Raji (cell line): ENCODE results near the gene NFKBIZ.
A peak's percentile ranks its signal among the peaks of the same experiment; 100 is the strongest.

Source experiments
- POLR2A ChIP-seq: IDR thresholded peaks from 2 replicates; pipeline ENCODE4 v1.6.1; 2011; ENCODE audit warnings: low read depth, low read length, control low read depth; ENCODE audit not compliant: insufficient read depth

The NFKBIZ gene, protein sequence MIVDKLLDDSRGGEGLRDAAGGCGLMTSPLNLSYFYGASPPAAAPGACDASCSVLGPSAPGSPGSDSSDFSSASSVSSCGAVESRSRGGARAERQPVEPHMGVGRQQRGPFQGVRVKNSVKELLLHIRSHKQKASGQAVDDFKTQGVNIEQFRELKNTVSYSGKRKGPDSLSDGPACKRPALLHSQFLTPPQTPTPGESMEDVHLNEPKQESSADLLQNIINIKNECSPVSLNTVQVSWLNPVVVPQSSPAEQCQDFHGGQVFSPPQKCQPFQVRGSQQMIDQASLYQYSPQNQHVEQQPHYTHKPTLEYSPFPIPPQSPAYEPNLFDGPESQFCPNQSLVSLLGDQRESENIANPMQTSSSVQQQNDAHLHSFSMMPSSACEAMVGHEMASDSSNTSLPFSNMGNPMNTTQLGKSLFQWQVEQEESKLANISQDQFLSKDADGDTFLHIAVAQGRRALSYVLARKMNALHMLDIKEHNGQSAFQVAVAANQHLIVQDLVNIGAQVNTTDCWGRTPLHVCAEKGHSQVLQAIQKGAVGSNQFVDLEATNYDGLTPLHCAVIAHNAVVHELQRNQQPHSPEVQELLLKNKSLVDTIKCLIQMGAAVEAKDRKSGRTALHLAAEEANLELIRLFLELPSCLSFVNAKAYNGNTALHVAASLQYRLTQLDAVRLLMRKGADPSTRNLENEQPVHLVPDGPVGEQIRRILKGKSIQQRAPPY

DNA sequence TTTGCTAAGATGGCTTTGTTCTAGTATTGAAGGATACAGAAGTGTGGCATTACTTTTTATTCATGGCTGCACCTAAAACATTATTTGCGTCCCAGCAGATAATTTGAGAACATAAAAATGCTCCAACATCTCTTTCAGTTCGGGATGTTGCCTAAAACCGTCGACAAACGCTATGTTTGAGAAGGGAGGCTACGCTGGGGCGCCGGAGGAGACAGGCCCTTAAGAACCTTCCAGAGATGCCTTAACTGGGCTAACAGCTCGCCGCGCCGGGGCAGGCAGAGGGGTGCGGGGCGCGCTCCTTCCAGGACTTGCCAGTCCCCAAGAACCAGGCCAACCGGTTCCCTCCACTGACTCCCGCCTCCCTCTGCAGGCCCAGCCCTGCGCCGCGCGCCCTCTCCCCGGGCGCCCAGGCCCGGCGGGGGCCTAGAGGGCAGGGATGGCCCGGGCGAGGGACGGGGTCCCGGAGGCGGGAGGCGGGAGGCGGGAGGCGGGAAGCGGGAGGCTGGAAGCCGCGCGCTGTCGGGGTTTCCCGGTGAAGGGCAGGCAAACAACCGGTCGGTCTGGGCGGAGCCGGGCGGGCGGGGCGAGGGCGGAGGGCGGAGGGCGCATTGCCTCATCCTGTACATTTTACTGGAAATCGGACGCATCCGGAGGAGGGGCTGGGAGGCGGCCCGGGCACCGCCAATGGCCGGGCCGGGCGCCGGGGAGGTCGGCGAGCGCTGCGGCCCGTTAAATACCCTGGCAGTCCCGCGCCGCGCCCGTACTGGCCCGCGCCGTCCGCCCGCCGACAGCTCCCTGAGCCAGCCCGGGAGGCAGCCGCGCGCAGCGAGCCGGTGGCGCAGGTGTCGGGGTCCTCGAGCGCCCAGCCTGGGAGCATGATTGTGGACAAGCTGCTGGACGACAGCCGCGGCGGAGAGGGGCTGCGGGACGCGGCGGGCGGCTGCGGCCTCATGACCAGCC is at the start of gene NFKBIZ:
NFKBIZ (plus strand) TSS at position 761 of the 960 bp plus-strand sequence; CDS start at position 876, 115 bp downstream.
- TF ChIP-seq POLR2A, result peak; percentile 95

DNA sequence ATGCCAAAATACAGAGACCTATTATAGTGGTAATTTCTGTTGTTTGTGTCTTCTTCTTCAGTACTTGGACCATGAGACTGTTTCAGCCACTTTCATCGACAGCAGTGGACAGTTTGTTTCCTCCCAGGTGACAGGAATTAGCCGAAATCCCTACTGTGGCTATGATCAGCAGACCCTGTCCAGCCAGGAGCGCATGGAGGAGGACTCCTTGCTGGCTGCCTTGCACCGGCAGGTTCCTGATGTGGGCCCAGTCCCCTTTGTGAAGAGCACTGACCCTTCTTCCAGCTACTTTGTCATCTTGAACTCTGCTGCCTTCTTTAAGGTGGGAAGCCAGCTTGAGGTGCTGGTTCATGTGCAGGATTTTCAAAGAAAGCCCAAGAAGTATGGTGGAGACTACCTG is 48.1 kb upstream of the NFKBIZ start:
- TF ChIP-seq POLR2A, result no peak

DNA sequence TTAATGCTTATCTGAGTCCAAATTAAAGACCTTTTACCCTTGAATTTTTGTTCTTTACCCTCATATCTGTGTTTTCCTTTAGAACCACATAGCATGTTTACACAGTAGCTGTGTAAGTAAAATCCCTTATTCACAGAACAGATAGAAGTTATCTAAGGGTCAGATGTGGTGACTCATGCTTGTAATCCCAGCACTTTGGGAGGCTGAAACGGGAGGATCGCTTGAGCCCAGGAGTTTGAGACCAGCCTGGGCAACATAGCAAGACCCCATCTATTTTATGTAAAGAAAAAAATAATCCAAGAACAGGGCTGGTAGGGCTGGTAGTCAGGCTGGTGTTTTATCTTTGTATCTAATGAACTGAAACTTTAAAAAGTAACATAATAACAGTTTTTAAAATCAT is 47.1 kb upstream of the NFKBIZ start:
- TF ChIP-seq POLR2A, result no peak

DNA sequence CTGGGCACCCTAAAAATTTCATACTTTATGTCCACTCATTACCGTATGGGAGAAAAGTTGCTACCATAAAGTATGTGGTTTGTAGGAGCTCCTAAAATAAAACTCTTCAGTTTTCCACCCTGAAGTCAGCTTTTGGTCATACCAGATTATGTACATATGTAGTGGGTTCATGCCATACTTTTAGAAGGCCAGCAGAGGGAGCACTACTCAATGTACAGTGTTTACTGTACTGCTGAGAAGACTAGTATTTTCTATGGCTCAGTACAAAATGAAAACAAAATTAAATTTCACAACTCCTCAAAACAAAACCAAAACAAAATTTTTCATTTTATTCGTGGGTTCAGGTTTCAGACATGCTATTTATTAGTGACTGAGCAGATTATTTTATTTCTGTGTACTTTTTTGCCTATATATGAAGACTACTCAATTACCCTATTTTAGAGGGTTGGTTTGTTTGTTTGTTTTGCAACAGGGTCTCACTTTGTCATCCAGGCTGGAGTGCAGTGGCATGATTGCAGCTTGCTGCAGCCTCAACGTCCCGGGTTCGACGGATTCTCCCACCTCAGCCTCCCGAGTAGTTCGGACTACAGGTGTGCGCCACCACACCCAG is 46.0 kb upstream of the NFKBIZ start:
- no peak for TF ChIP-seq POLR2A

DNA sequence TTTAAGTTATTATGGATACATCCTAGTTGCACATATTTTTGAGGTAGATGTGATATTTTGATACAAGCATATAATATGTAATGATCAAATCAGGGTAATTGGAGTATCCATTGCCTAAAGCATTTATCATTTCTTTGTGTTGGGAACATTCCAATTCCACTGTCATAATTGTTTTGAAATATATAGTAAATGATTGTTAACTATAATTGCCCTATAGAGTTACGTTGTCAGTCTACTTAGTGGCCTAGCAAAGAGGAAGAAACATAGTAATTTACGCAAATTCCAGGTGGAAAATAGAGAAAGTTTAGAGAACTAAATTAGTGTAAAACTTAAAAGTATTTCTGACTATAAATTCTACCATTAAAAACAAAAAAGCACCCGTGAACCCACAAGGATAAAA is 45.4 kb upstream of the NFKBIZ start:
- TF ChIP-seq POLR2A, result no peak

- no peak for TF ChIP-seq POLR2A
These were observed 42.8 kb upstream of the NFKBIZ start for GRCh38 chr3:101806491-101806890.

- TF ChIP-seq POLR2A, result no peak
These were observed 41.4 kb upstream of the NFKBIZ start for GRCh38 chr3:101807888-101808287.

DNA sequence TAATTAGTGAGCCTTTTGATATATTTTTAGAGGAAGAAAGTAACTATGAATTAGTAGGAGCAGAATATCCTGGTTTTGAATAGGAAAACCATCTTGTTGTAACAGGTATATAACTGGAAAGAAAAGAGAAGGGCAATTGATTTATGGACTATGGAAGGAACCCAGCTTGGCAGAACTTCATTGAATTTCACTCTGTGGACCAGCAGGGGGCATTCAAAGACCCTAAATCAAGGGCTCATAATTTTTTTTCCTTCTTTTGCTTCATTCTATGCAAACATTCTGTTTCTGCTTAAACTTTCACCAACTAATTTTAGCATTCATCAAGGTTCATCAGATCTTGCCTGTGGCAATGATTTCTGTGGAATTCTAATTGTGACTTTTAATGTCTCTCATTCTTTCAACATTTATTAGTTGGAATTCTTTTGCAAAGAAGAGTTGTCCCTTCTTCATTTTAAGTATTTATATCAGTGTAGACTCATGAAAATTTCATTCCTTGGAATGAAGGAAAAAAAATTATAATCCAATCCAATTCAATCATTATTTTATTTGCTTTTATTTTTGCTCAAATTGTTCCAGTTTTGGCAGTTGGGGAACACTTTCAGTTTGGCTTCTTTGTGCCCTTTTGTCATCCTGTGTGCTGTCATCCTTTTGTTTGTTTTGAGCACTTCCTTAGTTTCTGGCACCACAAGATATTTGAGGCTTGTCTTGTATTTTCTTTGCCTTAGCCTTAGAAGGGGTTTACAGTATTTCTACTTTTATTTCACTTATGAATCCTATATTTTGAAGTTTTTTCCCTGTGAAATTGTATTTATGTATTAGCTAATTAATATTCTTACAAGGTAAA is 39.9 kb upstream of the NFKBIZ start:
- TF ChIP-seq POLR2A, result no peak

- no peak for TF ChIP-seq POLR2A
These were observed 39.3 kb upstream of the NFKBIZ start for GRCh38 chr3:101810022-101810418.

DNA sequence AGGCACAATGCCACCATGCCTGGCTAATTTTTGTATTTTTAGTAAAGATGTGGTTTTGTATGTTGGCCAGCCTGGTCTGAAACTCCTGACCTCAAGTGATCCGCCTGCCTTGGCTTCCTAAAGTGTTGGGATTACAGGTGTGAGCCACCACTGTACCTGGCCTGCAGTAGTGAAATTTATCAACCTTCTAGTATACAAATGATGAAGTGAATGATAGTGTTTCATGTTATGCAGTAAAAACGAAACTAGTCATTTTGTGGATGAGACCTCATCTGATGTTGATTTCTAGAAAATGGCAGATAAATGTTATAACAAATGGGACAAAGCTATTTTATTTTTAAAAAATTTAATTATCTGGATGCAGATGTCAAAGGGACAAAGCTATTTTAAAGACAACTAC is 37.4 kb upstream of the NFKBIZ start:
- TF ChIP-seq POLR2A, result no peak

DNA sequence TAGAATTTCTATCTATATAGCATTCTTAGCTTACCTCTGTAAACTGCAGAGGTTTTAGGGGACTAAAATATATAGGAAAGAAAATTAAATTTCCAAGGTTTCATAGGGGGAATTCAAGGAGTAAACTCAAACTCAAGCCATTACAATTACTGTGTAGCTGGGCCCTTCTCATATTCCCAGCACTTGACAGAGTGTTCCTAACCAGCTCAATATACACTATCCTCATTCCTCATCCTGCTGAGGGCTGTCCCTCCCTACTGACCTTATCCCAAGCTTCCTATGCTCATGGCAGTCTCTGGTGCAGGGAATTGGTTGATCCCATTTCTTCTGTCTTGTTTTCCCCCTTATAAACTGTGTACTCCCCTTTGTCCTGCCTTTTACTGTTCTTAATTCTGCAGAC is 36.4 kb upstream of the NFKBIZ start:
- TF ChIP-seq POLR2A, result no peak

- no peak for TF ChIP-seq POLR2A
These were observed 35.4 kb upstream of the NFKBIZ start for GRCh38 chr3:101813817-101814440.

DNA sequence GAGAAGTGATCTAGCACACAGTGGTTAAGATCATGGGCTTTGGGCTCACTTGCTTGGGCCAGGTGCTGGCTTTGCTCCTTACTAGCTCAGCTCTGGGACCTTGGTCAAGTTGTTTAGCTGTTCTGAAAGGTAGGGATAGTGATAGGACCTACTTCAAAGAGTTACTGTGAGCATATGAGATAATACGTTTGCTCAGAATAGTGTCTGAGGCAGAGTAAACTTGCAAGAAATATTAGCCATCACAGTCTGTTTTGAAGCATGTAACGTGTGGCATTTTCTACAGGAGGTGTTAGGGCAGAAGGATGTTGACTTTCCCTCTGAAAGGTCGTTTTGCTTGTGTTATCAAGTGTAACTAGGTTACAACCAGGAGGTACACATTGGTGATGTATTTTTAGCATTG is 34.5 kb upstream of the NFKBIZ start:
- TF ChIP-seq POLR2A, result no peak
